GM19240 (cell line): ENCODE data around the gene CA10.

ENCODE experiments used
- DNase-seq: peaks from one replicate; pipeline ENCODE4 v3.0.0; 2011; ENCODE audit warnings: low spot score; ENCODE audit not compliant: insufficient read length

The CA10 gene

GRCh38 chr17:51876986-51877385, 281.5 kb downstream of the CA10 start:
- no peak for DNase-seq

DNA sequence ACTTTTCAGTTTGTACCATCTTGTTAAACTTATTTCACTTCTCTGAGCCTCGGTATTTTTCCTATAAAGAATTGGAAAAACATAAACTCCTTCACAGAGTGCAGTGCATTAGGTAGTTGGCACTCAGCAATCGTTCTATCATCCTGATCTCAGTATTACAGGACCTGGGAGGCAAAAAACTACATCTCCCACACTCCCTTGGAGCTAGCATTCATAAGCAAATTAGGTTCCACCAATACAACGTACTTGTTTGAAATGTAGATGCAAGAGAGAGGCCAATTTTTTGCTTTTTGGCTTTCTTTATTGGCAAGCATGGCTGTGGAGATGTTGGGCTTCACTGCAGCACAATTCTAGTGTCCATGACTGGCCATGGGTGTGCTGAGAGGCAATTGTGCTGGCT, 285.2 kb downstream of the CA10 start:
- no peak for DNase-seq

DNA sequence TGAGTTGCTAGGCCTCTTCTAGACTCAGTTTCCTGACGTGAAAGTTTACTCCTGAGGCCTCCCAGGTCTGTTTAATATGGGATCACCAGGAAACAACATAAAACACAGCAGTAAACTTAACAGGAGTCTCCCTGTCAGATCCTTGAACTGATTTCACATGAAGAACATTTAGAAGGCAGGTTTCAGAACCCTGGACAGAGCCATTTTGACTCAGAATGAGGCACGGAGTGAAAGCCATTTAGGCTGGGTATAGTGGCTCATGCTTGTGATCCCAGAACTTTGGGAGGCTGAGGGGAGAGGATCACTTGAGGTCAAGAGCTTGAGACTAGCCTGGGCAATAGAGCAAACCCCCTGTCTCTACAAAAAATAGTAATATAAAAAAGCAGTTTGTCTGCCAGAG, 289.1 kb downstream of the CA10 start:
- no peak for DNase-seq

DNA sequence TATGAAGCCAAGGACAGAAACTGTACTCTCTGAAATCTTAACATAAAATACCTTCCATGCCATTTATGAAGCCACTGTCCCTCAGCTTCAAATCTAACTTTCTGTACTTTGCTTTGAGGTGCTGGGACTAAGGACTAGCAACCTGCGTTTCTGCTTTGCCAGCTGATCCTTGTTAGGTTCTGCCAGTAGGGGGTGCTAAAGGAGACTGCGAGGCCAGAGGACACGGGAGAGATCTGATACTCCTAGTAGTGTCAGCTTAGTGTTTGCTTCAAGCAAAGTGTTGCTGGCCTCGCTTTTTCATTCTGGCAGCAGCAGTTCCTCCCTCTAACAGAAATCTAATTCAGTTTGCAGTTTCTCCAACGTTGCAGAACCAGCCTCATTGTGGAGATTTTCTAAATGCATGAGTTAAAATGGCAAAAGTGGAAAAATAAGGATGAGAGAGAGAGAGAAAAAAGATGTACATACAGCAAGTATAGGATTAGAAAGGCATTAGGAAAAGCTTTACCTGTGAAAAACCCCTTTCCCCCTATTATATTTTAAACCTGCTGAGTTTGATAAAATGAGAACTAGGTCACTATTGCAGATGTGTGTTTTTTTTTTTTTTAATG, 297.5 kb downstream of the CA10 start:
- DNase-seq: peak; percentile 11

- DNase-seq: no peak
These were observed 301.4 kb downstream of the CA10 start for GRCh38 chr17:51857052-51857597.

- no peak for DNase-seq
These were observed 302.7 kb downstream of the CA10 start for GRCh38 chr17:51855806-51856205.

GRCh38 chr17:51853857-51854256, 304.7 kb downstream of the CA10 start:
- no peak for DNase-seq

DNA sequence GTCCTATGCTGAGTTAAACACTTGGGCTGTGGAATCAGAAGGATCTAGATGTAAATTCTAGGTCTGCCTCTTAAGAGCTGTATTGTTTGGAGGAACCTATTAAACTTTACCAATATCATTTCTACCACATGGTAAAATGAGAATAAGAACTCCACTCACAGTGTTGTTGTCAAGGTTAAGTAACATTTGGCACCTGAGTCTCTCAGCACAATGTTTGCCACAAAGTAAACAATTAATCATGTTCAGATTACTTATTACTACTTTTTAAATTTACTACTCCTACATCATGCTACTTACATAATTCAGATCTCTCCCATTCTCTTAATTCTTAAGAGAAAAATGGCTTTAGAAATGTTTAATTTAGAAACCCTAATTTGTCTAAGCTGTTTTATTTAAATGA, 305.9 kb downstream of the CA10 start:
- DNase-seq: no peak

DNA sequence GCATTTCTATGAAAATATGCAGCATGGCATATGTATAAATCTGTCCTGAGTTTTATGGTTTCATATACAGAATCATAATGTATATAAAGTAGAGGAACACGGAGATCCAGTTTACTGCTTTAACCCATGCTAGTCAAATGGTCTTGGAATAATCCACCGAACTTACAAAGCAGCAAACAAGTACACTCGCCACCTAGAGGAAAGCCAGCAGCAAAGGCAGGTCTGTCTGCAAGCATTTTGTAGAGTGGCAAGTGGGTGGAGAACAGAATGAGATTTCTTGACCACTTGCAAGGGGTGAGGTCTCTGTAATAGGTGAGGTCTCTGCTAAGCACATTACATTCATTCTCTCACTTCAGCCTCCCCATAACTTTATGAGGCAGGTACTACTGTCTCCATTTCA, 308.3 kb downstream of the CA10 start:
- DNase-seq: no peak

- no peak for DNase-seq
These were observed 310.1 kb downstream of the CA10 start for GRCh38 chr17:51848451-51848850.

- no peak for DNase-seq
These were observed 311.9 kb downstream of the CA10 start for GRCh38 chr17:51846566-51846965.

GRCh38 chr17:51845776-51846175, 312.7 kb downstream of the CA10 start:
- DNase-seq: no peak

DNA sequence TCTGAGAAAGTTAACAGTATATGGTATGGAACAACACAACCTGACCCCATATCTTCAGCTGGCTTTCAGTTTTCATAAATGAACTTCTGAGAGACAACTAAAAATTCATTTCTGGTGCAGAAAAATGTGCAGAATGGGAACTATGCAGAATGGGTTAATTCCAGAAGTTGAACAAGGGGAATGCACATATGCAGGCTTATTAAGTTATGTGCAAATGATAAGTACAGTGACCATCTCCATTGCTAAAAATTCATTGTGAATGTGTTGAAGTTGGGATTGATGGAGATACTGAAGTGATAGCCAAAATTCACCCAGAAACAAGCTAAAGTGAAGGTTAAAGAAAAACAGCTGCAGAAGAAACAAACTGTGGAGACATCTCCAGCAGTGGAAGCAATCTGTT, 315.8 kb downstream of the CA10 start:
- no peak for DNase-seq

DNA sequence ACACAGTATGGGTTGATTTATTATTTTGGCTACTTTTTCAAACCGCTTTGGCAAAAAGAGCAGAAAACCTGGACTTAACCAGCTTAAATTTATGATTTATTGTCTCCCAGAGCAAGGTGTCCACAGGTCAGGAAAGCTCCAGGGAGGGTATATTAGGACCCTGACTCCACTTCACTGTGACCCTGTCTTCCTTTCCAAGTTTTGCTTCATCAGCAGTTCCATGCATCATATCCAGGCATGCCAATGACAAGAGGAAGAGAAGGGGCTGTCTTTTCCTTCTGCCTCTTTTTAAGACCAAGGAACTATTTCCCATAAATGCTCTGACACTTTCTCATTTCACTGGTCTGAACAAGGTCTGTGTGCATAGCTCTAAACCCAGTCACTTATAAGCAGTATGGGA, 316.8 kb downstream of the CA10 start:
- DNase-seq: no peak

- DNase-seq: no peak
These were observed 317.8 kb downstream of the CA10 start for GRCh38 chr17:51840688-51841087.

- no peak for DNase-seq
These were observed 324.9 kb downstream of the CA10 start for GRCh38 chr17:51833620-51834019.

DNA sequence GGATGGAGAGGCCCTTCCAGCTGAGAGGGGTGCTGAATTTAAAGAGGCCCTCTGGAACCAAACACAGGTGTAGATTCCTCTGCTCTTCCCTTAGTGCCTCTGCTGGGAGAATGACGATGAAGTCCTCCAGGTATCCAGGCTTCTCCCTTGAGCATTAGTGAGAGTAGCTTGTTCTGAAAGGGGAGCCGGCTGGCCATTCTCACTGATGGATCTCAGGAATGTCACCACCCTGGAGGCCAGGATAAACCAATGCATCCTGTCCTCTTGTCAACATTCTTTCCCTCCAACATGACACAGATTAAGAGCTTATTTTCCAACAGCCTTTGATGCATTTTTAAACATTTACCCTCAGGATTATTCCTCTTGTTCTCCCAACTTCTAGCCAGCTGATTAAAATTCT, 325.5 kb downstream of the CA10 start:
- DNase-seq: no peak

GRCh38 chr17:51830886-51831285, 327.6 kb downstream of the CA10 start:
- DNase-seq: no peak

DNA sequence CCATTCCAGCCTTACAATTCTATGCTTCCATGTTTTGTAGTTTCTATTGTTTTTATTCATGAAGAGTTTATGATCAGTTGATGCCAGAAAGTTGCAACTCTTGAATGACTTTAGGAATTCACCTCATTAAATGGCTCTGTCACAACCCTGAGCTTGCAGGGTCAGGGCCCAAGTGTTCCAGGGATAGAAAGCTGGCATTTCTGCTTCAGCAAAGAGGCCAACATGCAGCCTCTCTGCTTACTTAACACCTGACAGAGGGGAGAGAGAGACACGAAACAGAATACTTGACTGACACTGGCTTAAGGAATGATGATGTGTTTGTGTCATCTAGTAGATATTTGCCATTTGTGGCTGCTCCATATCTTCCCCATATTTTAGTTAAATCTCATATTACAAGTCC, 328.1 kb downstream of the CA10 start:
- DNase-seq: no peak

DNA sequence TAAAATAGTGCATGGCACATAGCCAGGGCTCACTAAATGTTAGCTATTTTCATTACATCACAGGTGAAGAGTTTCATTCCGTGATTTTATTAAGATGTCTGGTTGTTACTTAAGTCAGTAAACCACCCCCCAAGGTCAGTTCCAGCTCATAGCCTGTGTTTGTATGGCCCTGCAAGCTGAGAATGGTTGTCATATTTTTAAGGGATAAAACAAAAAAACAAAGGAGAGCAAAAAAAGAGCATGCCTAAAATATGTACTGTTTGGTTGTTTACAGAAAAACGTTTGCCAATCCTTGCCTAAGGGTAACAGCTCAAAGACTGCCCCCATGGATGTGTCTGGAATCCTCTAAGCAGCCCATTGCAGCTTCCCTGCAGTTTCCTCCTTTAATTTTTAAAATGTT, 329.6 kb downstream of the CA10 start:
- DNase-seq: no peak

DNA sequence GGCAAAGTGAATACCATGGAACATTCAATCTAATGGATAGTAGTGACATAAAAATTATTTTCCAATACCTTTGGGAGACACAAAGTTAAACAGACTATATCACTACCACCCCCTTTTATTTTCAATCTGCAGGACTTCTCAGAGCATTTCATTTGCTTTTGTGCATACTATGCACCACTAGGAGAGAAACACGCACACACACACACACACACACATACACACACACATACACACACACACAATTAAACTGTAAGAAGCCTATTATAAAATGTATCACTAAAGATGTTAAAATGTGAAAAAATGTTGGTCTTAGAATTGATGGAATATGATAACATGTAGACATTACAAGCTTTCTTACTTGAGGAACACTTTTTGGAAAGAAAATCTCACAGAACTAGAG, 331.4 kb downstream of the CA10 start:
- no peak for DNase-seq

- DNase-seq: no peak
These were observed 337.7 kb downstream of the CA10 start for GRCh38 chr17:51820766-51821165.

DNA sequence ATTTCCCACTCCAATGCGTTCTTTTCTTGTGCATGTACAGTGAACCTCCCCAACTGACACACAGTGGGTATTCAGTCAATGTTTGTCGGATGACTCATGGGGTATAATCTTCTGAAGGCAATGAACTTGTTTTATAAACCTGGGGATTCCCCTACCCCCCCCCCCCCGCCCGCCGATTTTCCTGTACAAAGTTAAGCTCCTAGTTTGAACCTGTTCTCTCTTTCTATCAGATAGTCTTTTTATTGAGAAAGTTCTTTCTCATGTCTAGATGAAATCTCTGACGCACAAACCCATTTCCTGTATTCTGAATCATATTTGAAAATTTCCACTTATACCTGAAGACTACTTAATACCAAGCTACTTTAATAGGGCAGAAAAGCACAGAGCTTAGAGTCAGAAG, 338.3 kb downstream of the CA10 start:
- no peak for DNase-seq
